Activated CD4-positive, alpha-beta T cell treated with anti-CD3 and anti-CD28 coated beads for 48 hours (primary cell): ENCODE results near the gene JADE3.
A peak's percentile ranks its signal among the peaks of the same experiment; 100 is the strongest.

Source experiments
- DNase-seq: peaks from one replicate; pipeline ENCODE4 v3.0.0-alpha.2; 2020

The JADE3 gene

DNA sequence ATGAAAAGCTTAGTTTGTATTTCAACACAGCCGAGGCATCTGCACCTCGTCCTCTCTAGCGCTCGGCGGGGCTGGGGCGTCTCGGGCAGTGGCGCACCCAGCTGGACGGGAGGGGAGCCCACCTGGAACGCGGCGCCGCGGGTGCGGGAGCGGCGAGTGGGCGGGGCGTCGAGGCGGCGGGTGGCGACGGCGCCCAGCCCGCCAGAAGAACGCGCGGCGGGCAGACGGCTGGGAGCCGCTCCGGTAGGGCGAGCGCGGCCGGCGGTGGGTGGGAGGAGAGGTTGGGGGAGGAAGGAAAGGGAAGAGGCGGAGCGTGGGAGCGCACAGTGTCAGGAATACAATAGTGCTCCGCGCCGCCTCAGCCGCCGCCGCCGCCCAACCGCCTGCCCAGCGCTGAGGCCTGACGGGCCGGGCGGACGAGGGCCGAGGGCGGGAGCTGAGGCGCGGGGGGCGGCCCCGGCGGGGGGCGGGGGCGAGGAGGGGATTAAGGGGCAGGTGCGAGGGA is at the start of gene JADE3:
TSS of gene JADE3 (plus strand) at position 324 of the 505 bp plus-strand sequence. CDS start 72,474 bp downstream, outside the sequence.
- DNase-seq = peak; percentile 18

DNA sequence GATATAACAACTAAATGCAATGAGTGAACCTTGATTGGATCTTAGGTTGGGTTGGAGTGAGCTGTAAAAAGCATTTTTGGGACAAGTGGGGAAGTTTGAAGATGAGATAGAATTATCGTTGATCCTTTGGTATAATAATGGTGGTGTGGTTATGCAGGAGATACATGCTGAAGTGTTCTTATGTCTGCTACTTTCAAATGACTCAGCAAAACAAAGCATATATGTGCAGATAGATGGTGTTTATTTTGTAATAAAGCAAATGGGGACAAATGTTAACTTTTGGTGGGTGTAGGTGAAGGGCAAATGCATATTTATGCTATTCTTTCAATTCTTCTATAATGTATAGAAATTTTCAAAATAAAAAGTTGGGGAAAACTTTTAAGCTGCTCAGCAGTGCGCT is 49.1 kb upstream of the JADE3 start:
- DNase-seq = no peak

DNA sequence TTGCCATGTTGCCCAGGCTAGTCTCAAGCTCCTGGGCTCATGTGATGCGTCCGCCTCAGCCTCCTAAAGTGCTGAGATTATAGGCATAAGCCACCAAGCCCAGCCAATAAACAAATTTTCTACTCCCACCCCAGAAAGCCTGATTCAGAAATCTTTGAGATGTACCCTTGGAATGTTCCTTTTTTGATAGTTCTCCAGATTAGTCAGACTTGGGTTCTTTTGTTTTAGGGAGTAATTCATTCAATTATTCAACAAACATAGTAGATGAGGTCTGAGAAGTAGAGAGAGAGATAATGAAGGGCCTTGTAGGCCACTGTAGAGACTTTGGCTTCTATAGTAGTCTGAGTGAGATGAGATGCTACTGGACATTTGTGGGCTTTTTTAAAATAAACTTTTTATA is 47.6 kb upstream of the JADE3 start:
- no peak for DNase-seq

DNA sequence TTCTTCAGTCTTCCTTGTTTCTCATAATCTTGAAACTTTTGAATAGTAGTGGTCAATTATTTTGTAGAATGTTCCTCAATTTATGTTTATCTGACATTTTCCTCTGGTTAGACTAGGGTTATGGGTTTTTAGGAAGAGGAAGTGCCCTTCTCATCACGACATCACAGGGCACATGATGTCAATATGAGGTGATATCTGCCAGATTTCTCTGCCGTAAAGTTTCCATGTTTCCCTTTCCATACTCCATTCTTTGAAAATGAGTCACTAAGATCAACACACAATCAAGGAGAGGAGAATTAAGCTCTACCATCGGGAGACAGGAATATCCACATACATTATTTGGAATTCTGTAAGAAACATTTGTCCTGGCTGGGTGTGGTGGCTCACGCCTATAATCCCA is 46.9 kb upstream of the JADE3 start:
- DNase-seq = no peak

DNA sequence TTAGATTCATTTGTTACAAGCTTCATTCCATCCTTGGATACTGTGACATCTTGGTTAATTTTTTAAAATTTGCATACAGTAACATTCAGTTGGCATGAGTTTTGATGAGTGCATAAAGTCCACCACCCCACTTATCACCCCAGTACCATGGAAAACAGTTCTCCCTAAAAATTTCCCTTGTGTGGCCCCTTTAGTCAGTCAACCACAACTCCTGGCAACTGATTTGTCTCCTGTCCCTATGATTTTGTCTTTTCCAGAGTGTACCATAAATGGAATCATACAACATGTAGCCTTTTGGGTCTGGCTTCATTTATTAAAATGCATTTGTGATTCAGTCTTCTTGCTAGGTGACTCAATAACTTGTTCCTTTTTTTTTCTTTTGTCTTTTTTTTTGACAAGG is 45.5 kb upstream of the JADE3 start:
- DNase-seq = no peak

DNA sequence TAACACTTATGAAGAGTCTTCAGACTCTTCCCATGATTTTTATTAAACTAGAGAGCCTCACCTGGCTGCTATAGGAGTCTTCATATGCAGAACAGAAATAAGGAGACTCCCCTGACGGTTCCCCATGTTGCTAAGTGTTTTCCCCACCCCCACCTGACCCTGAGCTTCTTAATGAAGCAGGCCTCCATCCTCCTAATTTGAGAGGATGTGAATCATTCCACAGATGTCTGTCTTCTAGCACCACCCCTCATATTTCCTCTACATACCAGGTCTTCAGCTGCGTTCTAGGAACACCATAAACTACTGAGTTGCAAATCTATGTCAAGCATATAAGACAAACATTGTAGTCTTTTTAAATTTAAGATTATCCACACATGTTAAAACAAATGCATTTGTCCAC is 38.5 kb upstream of the JADE3 start:
- DNase-seq = no peak

DNA sequence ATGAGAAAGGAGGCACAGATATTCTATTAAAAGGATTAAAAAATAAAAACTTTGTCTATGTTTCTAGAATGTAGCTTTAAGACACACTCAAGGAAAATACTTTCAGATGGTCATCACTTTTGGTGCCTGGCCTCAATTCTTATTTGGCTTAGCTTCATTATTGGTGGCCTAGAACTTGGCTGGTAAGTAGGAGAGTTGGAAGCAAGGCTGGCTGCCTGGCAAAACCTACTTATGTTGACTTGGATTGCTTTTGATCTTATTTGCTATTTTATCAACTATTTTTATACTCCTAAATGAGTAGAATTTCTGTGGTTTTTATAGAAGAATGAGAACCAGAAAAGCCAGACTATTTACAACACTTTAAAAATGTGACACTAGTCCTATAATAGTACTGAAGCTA is 35.3 kb upstream of the JADE3 start:
- no peak for DNase-seq

DNA sequence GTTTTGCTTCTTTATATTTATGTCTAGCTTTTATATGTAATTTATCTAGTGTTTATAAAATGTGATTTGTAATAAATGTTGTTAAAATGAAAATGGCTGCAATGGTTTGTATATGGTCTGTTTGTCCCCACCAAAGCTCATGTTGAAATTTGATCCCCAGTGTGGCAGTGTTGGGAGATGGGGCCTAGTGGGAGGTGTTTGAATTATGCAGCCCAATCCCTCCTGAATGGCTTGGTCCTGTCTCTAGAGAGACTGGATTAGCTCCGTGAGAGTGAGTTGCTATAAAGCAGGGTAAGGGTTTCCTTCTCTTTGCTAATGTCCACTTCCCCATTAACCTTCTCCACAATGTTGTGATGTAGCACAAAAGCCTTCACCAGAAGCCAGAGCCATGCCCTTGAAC is 30.0 kb upstream of the JADE3 start:
- no peak for DNase-seq

DNA sequence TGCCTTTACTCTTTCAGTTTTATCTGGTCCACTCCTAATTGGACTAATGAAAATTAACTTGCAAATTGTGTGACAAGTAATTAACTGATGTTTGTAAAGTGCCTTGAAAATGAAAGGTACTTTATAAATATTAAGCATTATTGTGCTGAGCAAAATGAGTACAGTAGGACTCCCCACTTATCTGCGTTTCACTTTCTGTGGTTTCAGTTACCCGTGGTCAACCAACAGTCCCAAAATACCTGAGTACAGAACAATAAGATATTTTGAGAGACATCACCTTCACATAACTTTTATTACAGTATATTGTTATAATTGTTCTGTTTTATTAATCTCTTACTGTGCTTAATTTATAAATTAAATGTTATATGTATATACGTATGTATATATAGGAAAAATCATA is 27.4 kb upstream of the JADE3 start:
- no peak for DNase-seq

DNA sequence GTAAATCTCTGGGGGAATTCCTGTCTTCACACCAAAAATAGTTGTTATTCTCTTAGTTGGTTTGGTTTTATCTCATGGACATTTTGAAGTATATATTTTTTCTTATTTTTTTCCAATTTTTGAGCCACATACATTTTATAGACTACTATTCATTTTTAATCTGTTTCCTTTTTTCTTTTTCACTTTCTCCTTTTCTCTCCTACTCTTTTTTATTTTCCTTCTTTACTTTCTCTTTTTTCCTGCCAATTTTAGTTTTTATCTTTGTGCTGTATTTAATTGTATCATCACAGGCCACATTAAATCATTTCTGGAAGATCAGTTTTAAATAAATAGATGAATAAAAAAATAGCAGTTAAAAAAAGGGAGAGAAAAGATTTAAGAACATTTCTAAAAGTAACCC is 14.0 kb upstream of the JADE3 start:
- DNase-seq = no peak

DNA sequence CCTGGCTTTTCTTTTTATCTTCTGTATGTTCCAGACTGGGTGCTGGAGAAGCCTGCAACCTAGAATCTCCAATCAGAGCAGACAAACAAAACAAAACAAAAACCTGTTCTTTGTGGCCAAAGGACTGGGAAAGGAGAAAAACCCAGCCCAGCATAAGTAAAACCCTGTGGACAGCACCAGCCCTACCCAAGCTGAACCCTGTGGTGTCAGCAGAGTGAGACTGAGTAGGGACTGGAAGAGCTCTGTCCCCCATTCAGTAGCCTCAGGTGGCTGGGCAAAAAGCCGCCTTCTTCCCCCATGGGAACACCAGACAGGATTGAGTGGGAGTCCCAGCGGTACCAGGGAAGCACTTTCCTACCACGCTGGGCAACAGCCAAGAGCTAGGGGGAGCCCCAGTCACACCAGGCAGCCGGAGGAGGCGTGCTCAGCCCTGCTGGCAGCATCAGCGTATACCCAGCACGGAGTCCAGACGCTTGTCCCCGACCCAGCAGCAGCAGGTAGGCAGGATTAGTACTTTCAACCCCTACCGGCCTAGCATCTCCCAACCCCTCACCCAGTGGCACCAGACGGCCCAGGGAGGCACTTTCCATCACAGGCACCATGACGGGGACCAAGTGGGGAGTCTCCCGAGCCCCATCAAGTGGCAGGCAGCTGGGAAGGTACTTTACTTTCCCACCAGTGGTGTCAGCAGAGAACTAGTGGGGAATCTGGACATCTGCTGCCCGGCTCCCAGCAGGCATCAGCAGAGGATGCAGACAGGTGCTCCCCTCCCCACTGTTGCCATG is 8.6 kb upstream of the JADE3 start:
- DNase-seq = peak; percentile 63

DNA sequence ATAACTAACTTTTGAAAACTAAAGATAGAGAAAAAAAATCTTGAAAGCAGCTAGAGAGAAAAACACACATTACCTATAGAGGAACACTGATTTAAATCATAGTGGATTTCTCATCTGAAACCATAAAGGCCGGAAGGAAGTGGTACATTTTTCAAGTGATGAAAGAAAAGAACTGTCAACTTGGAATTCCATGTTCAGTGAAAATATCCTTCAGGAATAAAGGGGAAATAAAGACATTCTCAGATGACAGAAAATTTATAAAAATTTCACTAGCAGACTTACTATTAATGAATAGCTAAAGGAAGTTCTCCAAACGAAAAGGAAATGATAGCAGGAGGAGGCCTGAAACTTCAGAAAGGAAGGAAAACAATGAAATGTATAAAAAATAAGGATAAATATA is 7.6 kb upstream of the JADE3 start:
- DNase-seq = no peak

DNA sequence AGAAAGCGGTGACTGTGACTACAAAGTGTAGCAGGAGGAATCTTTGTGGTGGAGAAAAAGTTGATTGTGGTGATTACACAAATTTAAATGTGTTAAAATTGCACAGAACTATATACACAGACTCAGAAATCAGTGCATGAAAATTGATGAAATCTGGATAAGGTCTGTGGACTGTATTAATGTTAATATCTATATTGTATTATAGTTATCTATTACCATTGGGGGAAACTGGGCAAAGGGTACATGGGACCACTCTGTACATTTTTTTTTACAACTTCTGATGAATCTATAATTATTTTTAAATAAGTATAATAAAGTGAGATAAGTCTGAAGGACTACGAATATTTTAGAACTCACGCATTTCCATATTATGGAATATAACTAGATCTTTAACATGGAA is 1.8 kb upstream of the JADE3 start:
- no peak for DNase-seq

DNA sequence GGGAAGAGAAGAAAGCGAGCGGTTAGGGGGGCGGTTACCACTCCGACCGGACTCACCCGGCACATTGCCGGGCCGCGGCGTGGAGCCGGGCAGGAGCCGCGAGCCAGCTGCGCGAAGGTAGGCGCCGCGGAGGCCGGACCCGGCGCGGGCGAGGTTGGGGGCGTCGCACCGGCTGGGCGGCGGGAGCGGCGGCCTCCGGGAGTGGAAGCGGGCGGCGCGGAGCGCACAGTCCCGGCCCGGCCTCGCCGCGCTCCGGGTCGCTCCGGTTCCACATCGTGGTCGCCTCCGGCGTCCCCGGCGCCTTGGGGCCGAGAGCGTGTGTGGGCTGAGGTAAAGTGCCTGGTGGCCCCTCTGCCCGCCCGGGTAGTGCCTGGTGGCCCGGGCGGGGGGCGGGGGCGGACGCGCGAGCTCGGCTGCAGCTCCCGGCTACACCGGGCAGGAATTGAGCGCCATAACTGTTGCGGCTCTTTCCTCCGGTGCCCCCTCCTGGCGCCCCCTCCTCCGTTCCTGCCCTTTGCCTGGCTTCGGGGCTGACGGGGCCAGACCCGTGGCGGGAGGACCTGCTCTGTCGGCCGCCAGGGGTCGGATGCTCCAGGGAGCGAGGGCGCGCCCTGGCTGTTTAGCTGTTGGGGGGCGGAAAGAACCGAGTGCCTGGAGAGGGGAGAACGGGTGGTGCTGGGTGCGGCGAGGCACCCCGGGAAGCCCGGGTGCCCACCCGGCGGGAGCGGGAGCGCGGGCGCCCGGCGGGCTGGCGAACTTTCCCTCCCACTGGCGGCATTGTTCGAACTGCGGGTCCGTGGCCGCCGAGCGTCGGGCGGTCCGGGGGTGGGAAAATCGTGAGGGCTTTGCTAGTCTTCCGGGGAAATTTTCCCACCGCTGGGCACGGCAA is 626 bp downstream of the JADE3 start:
- DNase-seq = peak; percentile 35

DNA sequence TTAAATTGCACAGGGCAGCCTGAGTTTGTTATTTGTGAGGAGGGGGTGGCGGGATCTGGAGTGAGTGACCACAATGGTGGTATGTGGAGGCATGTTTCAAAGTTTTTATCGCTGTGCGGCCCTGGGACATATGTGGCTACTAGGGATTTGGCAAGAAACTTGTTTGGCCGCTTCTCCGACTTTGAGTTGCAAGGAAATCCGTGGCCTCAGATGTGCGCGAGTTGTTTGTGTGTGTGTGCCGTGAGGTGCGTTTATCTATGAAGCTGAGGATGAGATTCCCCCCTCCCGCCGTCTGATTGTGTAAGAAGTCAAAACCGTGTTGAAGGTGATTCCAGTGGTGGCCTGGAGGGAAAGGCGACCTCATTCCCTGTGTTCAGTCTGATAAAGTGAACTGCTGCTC is 1.4 kb downstream of the JADE3 start:
- no peak for DNase-seq

DNA sequence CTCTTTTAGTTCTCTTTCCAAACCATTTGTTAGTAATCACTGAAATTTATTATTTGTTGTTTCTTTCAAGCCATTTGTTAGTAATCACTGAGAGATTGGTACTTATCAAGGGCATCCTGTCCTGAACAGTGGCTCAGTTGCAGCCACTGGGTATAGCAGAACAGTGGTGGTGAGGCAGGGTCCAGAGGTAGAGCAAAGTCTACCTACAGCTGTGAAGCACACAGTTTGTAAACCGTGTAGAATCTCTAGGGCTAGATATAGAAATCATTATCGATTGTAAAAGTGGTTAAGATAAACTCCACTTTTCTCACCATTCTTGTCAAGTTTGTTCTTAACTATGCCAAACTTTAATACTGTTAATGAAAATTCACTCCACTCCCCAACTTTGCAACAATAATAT is 4.1 kb downstream of the JADE3 start:
- no peak for DNase-seq

DNA sequence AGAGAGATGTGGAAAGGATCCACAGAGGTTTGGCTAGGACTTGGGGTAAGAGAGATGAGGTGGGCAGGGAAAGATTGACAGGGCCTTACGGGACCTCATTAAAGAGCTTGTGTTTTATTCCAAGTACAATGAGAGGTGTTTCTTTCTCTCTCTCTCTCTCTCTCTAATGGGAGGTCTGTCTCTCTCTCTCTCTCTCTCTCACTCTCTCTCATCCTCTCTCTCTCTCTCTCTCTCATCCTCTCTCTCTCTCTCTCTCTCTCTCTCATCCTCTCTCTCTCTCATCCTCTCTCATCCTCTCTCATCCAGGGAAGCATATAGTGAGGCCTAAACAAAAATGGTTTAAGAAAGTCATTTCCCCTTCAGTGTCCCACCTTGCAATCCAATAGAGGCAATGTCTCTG is 5.4 kb downstream of the JADE3 start:
- DNase-seq = no peak

DNA sequence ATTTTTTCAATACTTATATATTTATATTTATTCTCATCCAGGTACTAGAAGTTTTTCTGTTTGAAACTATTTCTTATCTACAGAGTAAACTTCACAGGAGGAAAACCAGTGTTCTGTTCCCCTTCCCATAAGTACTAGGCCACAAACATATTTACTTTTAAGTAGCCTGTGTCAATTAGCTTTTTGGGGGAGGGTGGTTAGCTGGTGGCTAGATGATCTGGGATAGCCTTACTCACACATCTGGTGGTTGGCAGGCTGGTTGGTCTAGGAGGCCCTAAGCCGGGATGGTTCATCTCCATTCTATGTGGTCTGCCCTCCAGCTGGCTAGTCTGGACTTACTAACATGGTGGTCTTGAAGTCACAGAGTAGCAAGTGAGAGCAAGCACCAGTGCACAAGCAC is 6.2 kb downstream of the JADE3 start:
- DNase-seq = no peak

DNA sequence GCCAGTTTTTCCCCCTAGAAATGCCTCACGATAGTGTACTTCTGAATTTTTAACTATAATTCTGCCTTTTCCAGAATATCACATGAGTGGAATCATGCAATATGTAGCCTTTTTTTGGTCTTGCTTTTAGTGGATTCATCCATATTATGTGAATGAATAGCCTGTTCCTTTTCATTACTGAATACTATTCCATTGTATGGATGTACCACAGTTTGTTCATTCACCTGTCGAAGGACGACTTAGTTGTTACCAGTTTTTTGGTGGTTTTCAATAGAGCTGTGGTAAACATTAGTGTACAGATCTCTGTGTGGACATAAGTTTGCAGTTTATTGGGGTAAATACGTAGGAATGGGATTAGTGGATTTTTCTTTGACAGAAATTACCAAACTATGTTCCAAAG is 8.0 kb downstream of the JADE3 start:
- DNase-seq = no peak

DNA sequence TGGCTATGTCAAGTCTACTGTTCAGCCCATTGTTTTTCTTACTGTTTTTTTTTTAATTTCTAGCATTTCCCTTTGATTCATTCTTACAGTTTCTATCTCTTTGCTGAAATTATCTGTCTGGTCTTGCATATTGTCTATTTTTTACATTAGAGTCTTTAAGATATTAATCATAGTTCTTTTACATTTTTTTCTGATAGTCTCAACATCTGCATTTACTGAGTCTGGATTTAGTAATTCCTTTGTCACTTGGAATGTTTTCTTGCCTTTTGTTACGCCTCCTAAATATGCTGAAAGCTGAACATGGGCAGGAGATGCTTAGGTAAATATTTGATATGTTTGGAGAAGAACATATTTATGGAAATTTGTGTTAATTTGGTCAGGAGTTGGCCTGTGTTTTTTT is 10.4 kb downstream of the JADE3 start:
- no peak for DNase-seq

DNA sequence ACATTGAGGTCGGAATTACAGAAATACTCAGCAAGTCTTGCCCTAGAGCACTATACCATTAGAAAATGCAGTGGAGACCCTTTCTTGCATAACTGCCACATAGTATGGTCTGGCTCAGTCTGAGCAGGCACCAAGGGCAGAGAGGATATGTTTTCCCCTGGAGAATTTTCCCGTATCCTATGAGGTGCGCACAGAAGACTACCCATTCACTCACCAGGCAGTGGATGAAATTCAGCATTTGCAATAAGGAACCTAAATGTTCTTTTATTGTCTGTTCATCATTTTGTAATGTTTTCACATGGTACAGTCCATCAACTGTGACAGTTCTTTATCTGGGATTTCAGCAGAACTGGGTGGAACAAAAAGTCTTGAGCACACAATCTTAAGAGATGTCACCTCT is 15.5 kb downstream of the JADE3 start:
- no peak for DNase-seq

DNA sequence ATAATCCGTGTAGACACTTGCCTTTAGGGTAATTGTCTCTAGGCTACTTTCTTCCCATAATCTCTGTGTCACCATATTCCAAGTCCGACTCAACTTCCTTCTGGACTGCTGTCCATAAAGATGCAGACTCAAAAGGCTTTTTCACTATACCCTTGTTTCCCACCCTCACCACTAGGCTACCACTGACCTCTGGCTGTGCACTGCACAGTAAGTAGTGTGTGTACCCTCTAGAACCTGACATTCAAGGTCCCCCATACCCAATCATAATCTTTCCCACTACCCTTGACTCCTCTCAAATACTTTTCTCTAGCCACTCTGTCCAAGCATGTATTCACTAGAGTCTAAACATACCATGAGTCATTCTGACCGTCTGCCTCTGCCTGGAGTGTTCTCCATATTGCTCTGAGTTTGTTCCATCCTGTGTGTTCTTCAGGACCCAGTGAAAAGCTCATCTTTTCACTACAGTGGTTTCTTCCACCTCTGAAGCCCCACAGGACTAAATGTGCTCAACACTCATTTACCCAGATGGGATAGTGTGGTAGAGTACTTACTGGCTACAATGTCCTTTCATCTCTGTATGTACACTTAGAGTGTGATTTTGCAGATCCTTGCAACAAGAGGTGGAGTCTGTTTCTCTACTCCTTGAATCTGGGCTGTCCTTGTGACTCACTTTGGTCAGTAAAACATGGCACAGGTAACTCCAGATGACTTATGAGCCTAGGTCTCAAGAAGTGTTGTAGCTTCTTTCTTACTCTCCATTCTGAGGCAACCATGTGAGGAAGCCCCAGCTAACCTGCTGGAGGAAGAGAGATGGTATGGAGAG is 17.4 kb downstream of the JADE3 start:
- no peak for DNase-seq

DNA sequence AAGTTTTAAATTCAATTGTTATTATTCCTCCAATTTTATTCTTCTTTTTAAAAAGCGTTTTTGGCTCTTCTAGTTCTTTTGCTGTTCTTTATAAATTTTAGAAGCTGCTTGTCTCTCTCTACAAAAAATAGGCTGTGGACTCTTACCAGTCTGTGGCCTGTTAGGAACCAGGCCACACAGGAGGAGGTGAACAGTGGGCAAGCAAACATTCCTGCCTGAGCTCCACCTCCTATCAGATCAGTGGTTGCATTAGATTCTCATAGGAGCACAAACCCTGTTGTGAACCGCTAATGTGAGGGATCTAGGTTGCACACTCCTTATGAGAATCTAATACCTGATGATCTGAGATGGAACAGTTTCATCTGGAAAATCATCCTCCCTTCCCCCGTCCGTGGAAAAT is 23.1 kb downstream of the JADE3 start:
- DNase-seq = no peak
